ENCODE measurements around the gene PMIS2.

PMIS2 gene

GRCh38 chr19:35609851-35610353, 23.9 kb downstream of the PMIS2 start:
- TF ChIP-seq ARNTL (CRISPR knock-in tag; IDR thresholded peaks at IDR 0.05; ENCODE audit: borderline replicate concordance, low read depth) = no peak
- no peak for TF ChIP-seq ZFP3 (CRISPR knock-in tag; IDR thresholded peaks at IDR 0.05)
- TF ChIP-seq TCF4 (CRISPR knock-in tag; IDR thresholded peaks at IDR 0.05; ENCODE audit: borderline replicate concordance) = no peak
- ATAC-seq = no peak

GRCh38 chr19:35612224-35612558, 26.2 kb downstream of the PMIS2 start:
- peak; percentile 28 for ATAC-seq
- TF ChIP-seq ISL1 (CRISPR knock-in tag; IDR thresholded peaks at IDR 0.05) (no peak), ZFP30 (CRISPR knock-in tag; IDR thresholded peaks at IDR 0.05) (no peak), GLIS3 (CRISPR knock-in tag; IDR thresholded peaks at IDR 0.05) (no peak), RARB (CRISPR knock-in tag; IDR thresholded peaks at IDR 0.05) (no peak), ESRRG (CRISPR knock-in tag; IDR thresholded peaks at IDR 0.05) (no peak), ZFP3 (CRISPR knock-in tag; IDR thresholded peaks at IDR 0.05) (no peak), ZNF8 (CRISPR knock-in tag; IDR thresholded peaks at IDR 0.05) (no peak), BACH2 (CRISPR knock-in tag; IDR thresholded peaks at IDR 0.05; ENCODE audit: borderline replicate concordance) (no peak), TCF4 (CRISPR knock-in tag; IDR thresholded peaks at IDR 0.05; ENCODE audit: borderline replicate concordance) (no peak), CSDC2 (CRISPR knock-in tag; IDR thresholded peaks at IDR 0.05) (no peak), POU6F1 (CRISPR knock-in tag; IDR thresholded peaks at IDR 0.05; ENCODE audit: borderline replicate concordance, low read depth) (no peak), ZNF565 (CRISPR knock-in tag; conservative IDR thresholded peaks at IDR 0.05; ENCODE audit: low read depth) (no peak), ZC3H10 (CRISPR knock-in tag; IDR thresholded peaks at IDR 0.05) (no peak), TOX (CRISPR knock-in tag; IDR thresholded peaks at IDR 0.05; ENCODE audit: borderline replicate concordance) (no peak), PPARA (CRISPR knock-in tag; IDR thresholded peaks at IDR 0.05; ENCODE audit: borderline replicate concordance) (no peak), OSR1 (CRISPR knock-in tag; IDR thresholded peaks at IDR 0.05) (no peak), ARNTL (CRISPR knock-in tag; IDR thresholded peaks at IDR 0.05; ENCODE audit: borderline replicate concordance, low read depth) (no peak)
- TF ChIP-seq, protein P1, sequence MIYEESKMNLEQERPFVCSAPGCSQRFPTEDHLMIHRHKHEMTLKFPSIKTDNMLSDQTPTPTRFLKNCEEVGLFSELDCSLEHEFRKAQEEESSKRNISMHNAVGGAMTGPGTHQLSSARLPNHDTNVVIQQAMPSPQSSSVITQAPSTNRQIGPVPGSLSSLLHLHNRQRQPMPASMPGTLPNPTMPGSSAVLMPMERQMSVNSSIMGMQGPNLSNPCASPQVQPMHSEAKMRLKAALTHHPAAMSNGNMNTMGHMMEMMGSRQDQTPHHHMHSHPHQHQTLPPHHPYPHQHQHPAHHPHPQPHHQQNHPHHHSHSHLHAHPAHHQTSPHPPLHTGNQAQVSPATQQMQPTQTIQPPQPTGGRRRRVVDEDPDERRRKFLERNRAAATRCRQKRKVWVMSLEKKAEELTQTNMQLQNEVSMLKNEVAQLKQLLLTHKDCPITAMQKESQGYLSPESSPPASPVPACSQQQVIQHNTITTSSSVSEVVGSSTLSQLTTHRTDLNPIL (CRISPR knock-in tag; IDR thresholded peaks at IDR 0.05; ENCODE audit: low read depth) = no peak
- TF ChIP-seq, protein P2, sequence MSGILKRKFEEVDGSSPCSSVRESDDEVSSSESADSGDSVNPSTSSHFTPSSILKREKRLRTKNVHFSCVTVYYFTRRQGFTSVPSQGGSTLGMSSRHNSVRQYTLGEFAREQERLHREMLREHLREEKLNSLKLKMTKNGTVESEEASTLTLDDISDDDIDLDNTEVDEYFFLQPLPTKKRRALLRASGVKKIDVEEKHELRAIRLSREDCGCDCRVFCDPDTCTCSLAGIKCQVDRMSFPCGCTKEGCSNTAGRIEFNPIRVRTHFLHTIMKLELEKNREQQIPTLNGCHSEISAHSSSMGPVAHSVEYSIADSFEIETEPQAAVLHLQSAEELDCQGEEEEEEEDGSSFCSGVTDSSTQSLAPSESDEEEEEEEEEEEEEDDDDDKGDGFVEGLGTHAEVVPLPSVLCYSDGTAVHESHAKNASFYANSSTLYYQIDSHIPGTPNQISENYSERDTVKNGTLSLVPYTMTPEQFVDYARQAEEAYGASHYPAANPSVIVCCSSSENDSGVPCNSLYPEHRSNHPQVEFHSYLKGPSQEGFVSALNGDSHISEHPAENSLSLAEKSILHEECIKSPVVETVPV (CRISPR knock-in tag; IDR thresholded peaks at IDR 0.05) = no peak
- TF ChIP-seq, protein P3, sequence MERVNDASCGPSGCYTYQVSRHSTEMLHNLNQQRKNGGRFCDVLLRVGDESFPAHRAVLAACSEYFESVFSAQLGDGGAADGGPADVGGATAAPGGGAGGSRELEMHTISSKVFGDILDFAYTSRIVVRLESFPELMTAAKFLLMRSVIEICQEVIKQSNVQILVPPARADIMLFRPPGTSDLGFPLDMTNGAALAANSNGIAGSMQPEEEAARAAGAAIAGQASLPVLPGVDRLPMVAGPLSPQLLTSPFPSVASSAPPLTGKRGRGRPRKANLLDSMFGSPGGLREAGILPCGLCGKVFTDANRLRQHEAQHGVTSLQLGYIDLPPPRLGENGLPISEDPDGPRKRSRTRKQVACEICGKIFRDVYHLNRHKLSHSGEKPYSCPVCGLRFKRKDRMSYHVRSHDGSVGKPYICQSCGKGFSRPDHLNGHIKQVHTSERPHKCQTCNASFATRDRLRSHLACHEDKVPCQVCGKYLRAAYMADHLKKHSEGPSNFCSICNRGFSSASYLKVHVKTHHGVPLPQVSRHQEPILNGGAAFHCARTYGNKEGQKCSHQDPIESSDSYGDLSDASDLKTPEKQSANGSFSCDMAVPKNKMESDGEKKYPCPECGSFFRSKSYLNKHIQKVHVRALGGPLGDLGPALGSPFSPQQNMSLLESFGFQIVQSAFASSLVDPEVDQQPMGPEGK (CRISPR knock-in tag; IDR thresholded peaks at IDR 0.05; ENCODE audit: borderline replicate concordance) = no peak

GRCh38 chr19:35612559-35613321, 26.8 kb downstream of the PMIS2 start, which contains the start of gene HAUS5:
Gene HAUS5, plus strand, starts transcription at chr19:35612735. Its CDS starts 60 bp downstream, at chr19:35612795.
- ATAC-seq = peak; percentile 98
- 0 out of 2 replicates have a peak, but pooled peaks have one; percentile 25 for TF ChIP-seq ARNTL (CRISPR knock-in tag; IDR thresholded peaks at IDR 0.05; ENCODE audit: borderline replicate concordance, low read depth)
- TF ChIP-seq CSDC2 (CRISPR knock-in tag; IDR thresholded peaks at IDR 0.05) = peak; percentile 80
- TF ChIP-seq POU6F1 (CRISPR knock-in tag; IDR thresholded peaks at IDR 0.05; ENCODE audit: borderline replicate concordance, low read depth) = no peak
- peak; percentile 83; the same call in 1 of the 2 replicates for TF ChIP-seq SNAI2 (CRISPR knock-in tag; IDR thresholded peaks at IDR 0.05)
- peak; percentile 65 for TF ChIP-seq ZFP30 (CRISPR knock-in tag; IDR thresholded peaks at IDR 0.05)
- TF ChIP-seq ZNF565 (CRISPR knock-in tag; conservative IDR thresholded peaks at IDR 0.05; ENCODE audit: low read depth) = peak; percentile 92
- TF ChIP-seq ESRRG (CRISPR knock-in tag; IDR thresholded peaks at IDR 0.05) = no peak
- TF ChIP-seq, protein P1 (CRISPR knock-in tag; IDR thresholded peaks at IDR 0.05; ENCODE audit: low read depth) = peak; percentile 38; the same call in 1 of the 2 replicates
- no peak for TF ChIP-seq TOX (CRISPR knock-in tag; IDR thresholded peaks at IDR 0.05; ENCODE audit: borderline replicate concordance)
- TF ChIP-seq ZFP3 (CRISPR knock-in tag; IDR thresholded peaks at IDR 0.05) = peak; percentile 61; the same call in 1 of the 2 replicates
- peak; percentile 90 for TF ChIP-seq PPARA (CRISPR knock-in tag; IDR thresholded peaks at IDR 0.05; ENCODE audit: borderline replicate concordance)
- no peak for TF ChIP-seq RARB (CRISPR knock-in tag; IDR thresholded peaks at IDR 0.05)
- TF ChIP-seq, protein P4, sequence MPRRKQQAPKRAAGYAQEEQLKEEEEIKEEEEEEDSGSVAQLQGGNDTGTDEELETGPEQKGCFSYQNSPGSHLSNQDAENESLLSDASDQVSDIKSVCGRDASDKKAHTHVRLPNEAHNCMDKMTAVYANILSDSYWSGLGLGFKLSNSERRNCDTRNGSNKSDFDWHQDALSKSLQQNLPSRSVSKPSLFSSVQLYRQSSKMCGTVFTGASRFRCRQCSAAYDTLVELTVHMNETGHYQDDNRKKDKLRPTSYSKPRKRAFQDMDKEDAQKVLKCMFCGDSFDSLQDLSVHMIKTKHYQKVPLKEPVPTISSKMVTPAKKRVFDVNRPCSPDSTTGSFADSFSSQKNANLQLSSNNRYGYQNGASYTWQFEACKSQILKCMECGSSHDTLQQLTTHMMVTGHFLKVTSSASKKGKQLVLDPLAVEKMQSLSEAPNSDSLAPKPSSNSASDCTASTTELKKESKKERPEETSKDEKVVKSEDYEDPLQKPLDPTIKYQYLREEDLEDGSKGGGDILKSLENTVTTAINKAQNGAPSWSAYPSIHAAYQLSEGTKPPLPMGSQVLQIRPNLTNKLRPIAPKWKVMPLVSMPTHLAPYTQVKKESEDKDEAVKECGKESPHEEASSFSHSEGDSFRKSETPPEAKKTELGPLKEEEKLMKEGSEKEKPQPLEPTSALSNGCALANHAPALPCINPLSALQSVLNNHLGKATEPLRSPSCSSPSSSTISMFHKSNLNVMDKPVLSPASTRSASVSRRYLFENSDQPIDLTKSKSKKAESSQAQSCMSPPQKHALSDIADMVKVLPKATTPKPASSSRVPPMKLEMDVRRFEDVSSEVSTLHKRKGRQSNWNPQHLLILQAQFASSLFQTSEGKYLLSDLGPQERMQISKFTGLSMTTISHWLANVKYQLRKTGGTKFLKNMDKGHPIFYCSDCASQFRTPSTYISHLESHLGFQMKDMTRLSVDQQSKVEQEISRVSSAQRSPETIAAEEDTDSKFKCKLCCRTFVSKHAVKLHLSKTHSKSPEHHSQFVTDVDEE (CRISPR knock-in tag; IDR thresholded peaks at IDR 0.05) = peak; percentile 59; the same call in 1 of the 2 replicates

Measured in SK-N-SH treated with all-trans-retinoic acid at 6 μM for 48 hours (cell line).